ENCODE results near the gene SUSD1.

DNA sequence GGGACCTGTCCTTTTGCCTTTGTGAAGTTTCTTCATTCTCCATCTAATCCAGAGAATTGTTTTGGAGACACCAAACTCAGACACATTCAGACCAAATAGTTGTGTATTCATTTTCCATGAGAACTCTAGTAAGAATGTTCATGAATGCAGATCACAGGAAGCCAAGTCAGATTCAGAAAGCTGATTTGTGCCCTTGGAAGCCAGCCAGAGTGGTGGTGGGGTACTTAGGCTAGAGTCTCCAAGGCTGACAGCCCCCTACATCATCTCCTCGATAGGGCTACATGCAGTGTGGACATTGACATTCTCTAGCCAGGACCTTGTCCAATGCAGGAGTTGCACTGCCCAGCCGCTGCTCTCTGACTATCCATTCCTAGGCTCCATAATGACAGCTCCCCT, 140.9 kb downstream of the SUSD1 start:
- no peak for TF ChIP-seq FOXP2 (optimal IDR thresholded peaks at IDR 0.05; ENCODE audit: control extremely low read depth, extremely low read length, insufficient read depth)
- TF ChIP-seq EZH2 (IDR thresholded peaks at IDR 0.05), result no peak
